NCI-H526 treated with DMSO at 0.1 percent for 48 hours (cell line): ENCODE data around the gene OPCML.

ENCODE experiments used
- DNase-seq: peaks from one replicate; lab custom pipeline; 2025; lab: John Stamatoyannopoulos, UW

OPCML gene

DNA sequence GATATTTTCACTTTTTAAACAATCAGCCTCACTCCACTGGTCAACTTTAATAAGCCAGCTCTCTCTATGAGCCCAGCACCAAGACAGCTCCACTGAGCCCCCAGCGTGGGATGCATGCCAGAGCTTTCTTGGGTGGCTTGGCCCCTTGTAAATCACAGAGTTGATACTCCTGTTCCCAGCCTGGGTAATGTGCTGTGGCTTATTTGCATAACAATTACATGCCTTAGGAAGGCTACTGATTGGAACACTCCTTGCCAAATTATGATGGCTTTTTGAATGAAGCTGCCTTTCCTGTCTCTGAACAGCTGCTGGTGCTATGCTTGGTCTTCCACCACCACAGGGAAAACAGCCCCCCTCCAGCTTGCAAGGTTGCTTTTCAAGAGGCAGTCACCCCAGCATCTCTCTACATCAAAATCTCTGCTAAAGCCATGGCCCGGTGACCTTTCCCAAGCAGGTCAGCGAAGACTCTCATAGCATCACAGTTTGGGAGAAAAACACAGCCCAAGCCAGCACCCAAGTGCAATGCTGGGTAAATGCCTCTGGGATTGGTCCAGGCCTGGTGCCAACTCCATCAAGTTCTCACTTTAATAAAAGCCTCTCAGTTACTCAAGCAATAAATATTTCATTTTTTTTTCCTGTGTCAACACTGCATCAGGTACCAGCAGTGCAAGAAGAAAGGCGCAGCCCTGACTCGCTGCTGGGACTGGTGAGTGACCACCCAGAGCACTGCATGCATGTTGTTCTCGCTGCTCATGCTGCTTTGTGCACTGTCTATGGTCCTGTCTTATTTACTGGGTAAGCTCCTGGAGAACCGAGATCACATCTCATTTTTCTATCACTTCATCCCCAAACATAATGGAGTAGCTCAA lies 549.3 kb downstream of the OPCML start:
- DNase-seq: no peak

GRCh38 chr11:132981131-132981956 lies 551.0 kb downstream of the OPCML start:
- DNase-seq: no peak

DNA sequence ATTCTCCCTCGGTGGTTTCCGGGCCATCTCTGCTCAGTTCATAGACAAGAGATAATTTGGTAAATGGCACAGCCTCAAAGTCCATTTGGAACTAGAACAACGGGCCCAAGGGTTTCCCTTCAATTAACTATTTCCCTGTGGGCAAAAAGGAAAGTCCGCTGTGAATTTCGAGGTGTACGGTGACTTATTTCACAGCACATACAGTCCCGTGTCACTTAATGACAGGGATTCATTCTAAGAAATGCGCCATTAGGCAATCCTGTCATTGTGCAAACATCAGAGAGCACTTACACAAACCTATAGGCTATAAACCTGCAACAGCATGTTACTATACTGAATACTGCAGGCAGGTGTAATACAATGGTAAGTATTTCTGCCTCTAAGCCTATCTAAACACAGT lies 551.6 kb downstream of the OPCML start:
- no peak for DNase-seq

DNA sequence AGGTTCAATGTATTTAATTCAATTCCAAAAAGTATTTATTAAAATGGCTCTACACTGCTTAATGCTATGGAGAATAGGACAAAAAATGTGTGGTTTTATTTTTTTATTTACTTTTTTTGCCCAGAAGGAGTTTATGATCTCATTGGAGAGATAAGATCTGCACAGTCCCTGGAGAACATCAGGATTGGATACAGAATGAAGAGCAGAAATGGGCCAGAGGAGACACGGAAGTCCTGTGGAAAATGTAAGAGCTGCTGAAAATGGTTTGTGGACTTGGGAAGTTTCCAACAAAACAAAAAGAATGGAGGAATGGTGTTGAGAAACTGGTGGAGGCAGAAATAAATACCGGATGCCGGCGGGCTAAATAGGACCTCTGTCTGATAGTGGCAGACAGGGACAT lies 554.6 kb downstream of the OPCML start:
- no peak for DNase-seq

DNA sequence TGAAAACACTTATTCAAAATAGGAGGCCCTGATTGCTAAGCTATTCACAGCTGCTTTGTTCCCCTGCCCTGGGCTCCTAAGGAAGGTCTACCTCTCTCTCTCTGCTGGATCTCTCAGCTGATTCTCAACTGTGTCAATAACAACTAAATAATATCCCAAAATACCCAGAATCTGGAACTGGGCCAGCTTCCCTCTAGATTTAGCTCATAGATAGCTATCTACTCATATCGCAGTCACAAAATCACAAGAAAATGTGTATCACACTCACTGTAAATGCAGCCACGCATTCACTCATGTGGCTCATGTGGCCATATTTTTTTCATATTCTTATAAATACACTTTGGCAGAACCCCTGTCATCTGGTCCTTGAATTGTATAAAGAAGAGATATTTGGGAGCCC lies 555.1 kb downstream of the OPCML start:
- DNase-seq: no peak

- DNase-seq: no peak
Measured at GRCh38 chr11:132976115-132976514, 556.2 kb downstream of the OPCML start.

DNA sequence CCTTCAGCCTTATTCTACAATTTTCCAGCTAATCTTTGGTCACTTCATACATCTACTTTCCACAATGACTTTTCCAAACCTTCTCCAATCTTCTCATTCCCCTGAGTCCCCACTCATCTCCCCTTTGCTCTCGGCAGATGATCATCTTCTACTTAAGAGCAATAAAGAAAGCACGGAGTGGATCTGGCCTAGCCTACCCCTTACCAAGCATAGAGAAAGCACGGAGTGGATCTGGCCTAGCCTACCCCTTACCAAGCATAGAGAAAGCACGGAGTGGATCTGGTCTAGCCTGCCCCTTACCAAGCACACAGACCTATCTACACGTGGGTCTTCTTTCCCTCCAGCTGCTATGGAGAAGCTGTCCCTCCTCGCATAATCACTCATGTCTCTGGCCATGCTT lies 558.6 kb downstream of the OPCML start:
- no peak for DNase-seq

GRCh38 chr11:132972565-132972964 lies 559.7 kb downstream of the OPCML start:
- DNase-seq: no peak

- no peak for DNase-seq
Measured at GRCh38 chr11:132971351-132971750, 561.0 kb downstream of the OPCML start.

DNA sequence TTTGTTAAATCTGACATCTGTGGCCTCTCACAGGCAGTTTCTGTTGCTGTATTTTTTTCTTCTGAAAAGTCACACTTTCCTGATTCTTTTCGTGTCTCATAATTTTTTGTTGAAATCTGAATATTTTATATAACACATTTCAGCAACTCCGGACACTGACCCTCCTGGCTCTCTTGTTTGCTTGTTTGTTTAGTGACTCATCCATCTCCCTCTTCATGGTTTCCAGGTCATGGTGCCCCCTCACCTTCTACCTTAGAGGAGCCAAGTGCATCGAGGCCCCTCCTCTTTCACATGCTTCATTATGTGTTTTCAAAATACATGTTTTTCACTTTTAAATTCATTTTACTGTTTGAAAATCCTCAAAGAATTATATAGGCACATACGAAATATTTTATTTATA lies 562.4 kb downstream of the OPCML start:
- DNase-seq: no peak

DNA sequence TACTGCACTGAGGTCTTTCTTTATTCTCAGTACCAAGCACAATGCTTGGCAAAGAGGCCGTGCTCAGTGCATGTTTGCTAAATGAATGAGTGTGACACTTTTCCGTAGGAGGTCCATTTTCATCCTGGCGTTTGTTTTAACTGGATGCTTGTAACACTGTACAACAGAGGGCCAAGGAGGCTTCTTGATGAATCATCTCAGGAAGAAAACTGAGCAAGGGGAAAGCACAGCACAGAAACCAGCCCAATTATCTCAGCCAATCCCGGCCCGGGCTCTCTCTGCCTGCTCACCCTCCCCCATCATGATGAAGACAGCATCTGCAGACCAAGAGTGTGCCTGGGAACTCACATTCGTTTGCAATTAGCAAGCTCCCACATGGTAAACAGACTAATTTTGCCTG lies 570.3 kb downstream of the OPCML start:
- DNase-seq: no peak

GRCh38 chr11:132961453-132961852 lies 570.8 kb downstream of the OPCML start:
- no peak for DNase-seq

DNA sequence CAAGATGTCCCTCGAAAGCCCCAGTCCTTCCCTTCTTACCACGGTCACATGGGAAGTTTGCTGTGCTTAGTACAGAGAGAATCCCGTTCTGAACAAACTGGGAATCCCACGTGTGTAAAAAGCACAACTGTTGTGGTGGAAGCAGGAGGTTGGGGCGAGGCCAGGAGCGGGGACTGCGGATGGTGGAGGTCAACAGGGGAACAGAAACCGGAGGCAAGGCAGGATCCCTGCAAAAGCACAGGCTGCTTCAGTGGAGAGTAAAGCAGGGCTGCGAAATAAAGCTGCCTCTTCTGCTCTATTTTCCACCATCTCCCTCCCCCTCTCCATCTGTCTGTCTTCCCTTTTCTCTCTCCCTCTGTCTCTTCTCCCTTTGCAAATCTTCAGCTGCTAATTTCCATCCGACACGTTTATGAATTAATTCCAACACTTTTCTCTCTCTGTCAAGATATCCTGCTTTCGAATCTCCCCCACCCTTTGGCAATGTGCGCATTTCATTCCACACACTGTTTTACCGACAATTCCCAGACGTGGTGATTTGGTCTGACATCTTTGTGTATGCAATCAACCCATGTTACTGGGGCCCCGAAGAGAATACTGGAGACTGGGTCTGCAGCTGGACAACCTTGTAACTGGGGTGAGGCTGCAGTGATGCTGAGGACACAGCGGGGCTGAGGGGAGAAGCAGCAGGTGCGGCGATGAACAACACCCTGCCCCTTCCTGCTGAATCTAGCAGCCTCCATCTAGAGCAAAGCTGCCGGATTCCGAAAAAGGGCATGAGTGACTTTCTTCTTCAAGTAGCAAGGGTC lies 571.8 kb downstream of the OPCML start:
- no peak for DNase-seq

DNA sequence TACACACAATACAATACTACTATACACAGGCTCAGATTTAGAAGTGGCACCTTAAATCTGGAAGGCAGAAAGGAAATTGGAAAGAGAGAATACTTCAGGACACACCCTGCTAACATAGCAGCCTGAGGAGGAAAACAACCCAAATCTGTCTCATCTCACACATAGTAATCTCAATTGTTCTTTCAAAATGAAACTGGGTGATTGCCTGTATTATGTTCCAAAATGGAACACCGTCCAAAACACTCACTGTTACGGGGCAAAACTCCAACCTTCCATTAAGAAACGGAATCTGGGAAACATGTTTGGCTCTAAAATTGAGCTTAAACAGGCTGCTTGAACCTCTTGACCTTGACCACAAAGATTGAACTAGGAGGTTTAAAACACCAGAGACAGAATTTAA lies 572.6 kb downstream of the OPCML start:
- no peak for DNase-seq

- no peak for DNase-seq
Measured at GRCh38 chr11:132957881-132958280, 574.4 kb downstream of the OPCML start.

DNA sequence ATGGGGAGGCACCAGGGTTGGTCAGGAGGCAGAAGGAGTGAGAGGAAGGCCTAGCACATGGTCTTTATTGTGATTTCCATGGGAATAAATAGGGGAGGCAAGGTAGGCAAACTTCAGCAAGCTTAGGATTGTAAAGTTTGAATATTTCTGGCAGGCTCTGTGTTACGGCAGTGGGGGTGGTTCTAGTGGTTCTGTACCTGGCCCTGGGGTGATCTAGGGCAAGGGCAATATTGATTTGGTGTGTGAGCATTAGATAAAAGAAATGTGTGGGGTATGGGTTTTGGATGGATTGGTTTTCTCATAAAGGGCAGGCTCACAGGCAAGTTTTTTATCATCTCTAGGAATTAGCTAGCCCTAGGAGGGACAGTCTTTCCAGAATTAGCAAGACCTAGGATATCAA lies 584.0 kb downstream of the OPCML start:
- no peak for DNase-seq

DNA sequence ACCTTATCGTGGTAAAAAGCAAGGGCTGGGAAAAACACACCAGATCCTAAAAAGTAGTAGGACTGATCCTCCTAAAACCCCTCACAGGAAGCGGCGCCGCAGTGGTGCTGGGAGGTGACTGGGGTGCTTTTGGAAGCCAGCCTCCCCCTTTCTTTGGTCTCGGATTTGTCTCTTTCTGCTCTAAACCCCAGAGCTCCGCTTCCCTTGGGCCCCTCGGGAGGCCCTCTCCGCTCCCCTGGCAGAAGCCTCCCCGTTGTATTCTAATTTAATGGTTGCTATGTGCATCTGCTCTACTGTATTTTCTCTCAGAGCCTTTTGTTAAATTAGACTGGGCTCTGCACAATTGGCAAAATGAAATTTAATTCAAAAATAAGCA lies 587.7 kb downstream of the OPCML start:
- no peak for DNase-seq

DNA sequence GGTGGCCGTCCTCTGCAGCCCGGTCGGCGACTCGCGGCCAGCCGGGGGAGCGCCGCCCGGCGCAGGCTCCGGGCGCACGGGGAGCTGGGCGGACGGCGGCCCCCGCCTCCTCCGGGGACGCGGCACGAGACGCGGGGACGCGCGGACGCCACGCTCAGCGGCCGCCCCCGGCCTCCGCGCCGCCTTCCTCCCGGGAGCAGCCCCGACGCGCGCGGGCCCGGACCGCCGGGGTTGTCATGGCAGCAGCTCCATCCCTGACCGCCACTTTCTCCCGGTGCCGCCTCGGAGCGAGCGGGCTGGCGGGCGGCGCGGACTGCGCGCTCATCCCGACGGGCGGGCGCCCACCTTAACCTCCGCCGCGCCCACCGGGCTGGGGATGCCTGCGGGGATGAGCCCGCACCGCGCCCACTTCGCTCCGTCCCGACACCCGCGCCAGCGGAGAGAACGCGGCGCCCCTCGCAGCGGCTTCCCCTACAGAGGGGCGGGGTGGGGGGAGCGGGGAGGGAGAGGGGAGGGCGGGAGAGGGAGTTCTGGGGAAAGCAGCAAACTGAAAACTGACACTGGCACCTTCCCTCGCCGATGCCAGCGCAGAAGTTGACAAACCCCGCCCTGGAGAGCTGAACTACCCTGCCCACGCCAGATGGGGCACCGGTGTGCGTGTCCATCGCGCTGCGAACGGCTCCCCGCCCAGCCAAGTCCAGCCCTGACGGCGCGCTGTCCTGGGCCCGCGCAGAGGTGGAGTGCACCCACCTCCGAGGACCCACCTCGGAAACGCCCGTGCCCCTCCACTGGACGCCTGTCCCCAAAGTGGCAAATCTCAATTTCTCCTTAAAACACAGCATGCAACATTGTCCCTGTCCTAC lies 588.4 kb downstream of the OPCML start:
- DNase-seq: no peak

- no peak for DNase-seq
Measured at GRCh38 chr11:132943357-132943705, 589.0 kb downstream of the OPCML start.

DNA sequence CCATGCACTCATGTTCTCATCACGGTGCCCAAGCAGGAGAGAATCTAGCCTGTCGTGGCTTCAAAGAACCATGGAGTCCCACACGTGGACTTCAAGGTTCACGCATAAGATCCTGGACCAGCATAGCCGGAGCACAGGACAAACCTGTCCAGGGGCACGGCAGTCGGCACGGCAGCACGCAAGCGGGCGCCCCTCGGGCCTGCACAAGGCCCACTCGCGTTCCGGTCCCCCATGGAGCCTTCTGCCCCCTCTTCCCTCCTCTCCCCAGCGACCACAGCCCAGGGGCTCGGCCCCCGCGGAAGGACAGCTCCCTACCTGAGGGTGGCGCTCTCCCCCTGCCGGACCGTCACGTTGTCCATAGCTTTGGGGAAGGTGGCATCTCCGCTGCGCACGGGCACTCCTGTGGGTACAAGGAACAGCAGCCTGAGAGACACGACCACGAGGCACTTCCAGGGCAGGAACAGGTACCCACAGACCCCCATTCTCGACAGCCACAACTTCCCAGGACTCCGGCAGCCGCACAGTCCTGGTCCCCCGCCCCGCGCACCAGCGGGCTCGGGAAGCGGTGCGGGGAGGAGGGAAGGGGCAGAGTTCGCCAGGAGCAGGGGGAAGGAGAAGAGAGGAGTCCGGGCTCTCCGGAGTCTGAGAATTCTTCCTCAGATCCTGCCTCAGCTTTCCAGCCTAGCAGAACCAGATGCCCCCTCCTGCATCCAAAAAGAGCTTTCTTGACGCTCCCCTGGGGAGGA lies 589.5 kb downstream of the OPCML start:
- DNase-seq: no peak

GRCh38 chr11:132941761-132942160 lies 590.5 kb downstream of the OPCML start:
- no peak for DNase-seq
